Caki2 (cell line): ENCODE measurements around the gene TDO2. TPM values are rescaled to one million over a fixed set of nuclear protein-coding genes. Genes with fewer than 3 reads are reported as not detected.

Source experiments
- total RNA-seq: library from RNA; depleted of rRNA; stranded (reverse); fragments of >200 nt; shearing (Covaris generic); gene quantifications from 2 replicates; pipeline ENCODE4 v1.2.3, GENCODE V29; 2014; ENCODE audit warnings: low replicate concordance; rRNA removed

TDO2 gene
- total RNA-seq, 1 experiment from 2014 or later, result 13.0 TPM

Other genes starting within 250 kb of the TDO2 start
- gene GUCY1A1, start 236.8 kb upstream of the TDO2 start, total RNA-seq, result 15.5 and 17.2 TPM in 2 replicates
- gene GUCY1B1, start 144.7 kb upstream of the TDO2 start, total RNA-seq, result 33.8 and 35.6 TPM in 2 replicates
- gene ASIC5, start 37.4 kb upstream of the TDO2 start, total RNA-seq, result not detected in 2 replicates
- 14.2 and 17.0 TPM in 2 replicates for gene CTSO, start 50.2 kb downstream of the TDO2 start, total RNA-seq